GM12872 (cell line): Measurements from ENCODE around the gene ASB10.

ENCODE experiments used
- CTCF ChIP-seq: IDR thresholded peaks from 3 replicates; pipeline ENCODE4 v1.5.1; 2011; ENCODE audit warnings: low read depth, mild to moderate bottlenecking, low read length, moderate library complexity; ENCODE audit not compliant: insufficient read depth

Gene ASB10

DNA sequence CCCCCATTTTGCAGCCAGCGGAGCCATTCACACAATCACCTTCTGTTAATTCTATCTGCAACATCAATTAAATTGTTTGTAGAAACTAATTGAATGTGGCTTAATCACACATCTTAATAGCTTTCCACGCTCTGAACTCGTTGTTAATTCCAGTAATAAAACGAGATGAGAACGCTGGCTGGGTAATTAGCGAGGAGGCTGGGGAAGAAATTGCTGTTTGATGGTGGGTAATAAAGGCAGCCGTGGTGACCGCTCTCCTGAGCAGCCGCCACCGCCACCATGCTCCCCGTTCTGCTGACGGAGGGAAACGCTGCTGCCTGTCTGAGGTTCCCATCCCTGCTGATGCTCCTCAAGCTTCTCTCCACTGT lies 55.8 kb downstream of the ASB10 start:
- TF ChIP-seq CTCF, result no peak

- TF ChIP-seq CTCF, result no peak
Observed at GRCh38 chr7:151130741-151131157, 56.3 kb downstream of the ASB10 start.

DNA sequence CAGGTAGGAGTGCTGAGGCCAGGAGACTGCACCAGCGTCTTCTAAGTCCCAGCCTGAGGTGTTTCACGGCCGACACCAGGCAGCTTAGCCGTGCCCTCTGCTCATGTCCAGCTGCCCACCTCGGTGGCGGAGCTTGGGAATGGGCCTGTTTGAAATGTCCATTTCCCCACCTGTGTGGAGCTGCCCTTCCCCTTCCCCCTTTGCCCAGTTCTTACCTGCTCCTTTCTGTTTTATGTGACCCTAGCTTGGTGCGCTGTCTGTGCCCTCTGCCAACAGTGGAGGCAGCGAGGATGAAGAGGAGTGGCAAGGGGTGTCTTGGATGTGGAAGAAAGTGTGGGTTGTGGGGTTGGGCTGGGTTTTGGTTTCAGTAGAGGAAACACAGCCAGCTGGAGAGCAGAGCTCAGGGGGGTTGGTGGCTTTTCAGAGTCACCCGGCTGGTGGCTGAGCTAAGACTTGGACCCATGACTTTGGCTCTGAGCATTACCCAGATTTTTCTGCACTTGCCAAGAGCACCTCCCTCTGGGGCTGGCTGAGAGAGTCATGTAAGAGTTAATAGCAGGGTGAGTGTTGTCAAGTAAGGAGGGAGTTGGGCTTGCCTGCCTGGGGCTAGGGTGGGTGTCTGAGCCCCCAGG lies 57.0 kb downstream of the ASB10 start:
- TF ChIP-seq CTCF, result no peak

- no peak for TF ChIP-seq CTCF
Observed at GRCh38 chr7:151129117-151129959, 57.7 kb downstream of the ASB10 start.

GRCh38 chr7:151128716-151129115 lies 58.3 kb downstream of the ASB10 start:
- TF ChIP-seq CTCF, result no peak

DNA sequence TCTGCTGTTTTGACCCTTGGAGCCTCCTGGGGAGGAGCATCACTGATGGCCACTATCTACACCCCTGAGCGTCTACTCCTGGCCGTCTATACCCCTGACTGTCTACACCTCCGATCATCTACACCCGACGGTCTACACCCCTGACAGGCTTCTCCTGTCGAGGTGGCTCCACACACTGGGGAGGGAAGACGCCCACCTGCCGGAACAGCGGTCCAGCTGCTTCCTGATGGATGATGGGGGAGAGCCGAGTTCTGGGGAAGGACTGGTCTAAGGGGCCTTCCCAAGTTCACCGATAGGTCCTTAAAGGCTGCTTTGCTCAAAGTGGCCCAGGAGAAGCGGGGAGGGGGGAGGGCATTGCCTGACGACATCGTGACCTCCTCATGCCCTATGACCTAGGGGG lies 58.9 kb downstream of the ASB10 start:
- TF ChIP-seq CTCF, result no peak

GRCh38 chr7:151126491-151127137 lies 60.4 kb downstream of the ASB10 start:
- no peak for TF ChIP-seq CTCF
